HG02610 (cell line): Measurements from ENCODE around the gene AFMID.
"Not testable (repeated sequence)": the region's sequence is repeated elsewhere in the genome, so short reads cannot be mapped to it uniquely, and the experiment has no call there.

ENCODE experiments used
- ATAC-seq: cut with Tn5 transposase; IDR thresholded peaks from one replicate; pipeline ENCODE4 v1.9.1; 2021; ENCODE audit warnings: mild to moderate bottlenecking, moderate library complexity; ENCODE audit not compliant: unreplicated experiment

The AFMID gene

DNA sequence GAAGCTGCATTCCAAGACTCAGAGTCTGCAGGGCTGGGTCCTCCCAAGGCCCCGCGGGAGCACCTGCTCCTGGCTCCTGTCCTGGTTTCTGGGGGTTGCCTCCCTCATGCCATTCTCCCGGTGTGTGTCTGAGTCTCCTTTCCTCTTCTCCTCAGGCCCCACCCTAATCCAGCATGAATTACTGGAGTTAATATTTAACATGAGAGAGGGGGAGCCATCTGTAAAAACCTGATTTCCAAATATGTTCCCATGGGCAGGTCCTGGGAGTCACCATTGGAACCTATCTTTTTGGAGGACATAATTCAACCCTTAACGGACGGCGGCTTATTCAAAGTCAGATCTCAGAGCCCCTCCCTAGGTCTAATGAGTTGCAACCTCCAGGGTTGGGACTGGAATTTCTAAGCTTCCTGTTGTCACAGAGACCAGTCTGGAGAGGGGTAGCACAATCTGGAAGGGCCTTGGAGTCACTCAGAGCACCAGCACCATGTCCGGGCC lies 35.6 kb upstream of the AFMID start:
- no peak for ATAC-seq

- ATAC-seq: peak; percentile 52
These were observed 32.0 kb upstream of the AFMID start for GRCh38 chr17:78154903-78155811.

DNA sequence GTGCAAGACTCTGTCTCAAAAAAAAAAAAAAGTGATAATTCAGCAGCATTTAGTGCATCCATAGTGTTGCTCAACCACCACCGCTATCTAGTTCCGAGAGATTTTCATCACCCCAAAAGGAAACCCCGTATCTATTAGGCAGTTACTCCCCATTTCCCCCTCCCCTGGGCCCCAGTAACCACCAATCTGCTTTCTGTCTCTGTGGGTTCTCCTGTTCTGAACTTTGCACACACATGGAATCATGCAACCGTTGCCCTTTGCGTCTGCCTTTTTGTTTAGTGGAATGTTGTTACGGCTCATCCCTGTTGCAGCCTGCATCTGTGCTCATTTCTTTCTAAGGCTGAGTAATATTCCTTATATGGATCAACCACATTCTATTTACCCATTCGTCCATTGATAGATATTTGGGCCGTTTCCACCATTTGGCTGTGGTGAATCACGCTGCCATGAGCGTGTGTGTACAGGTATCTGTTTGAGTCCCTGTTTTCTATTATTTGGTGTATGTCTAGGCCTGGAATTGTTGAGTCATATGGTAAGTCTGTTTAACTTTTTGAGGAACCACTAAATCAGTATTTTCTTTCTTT lies 27.5 kb upstream of the AFMID start:
- ATAC-seq: peak; percentile 58

- no peak for ATAC-seq
These were observed 23.0 kb upstream of the AFMID start for GRCh38 chr17:78163881-78164747.

DNA sequence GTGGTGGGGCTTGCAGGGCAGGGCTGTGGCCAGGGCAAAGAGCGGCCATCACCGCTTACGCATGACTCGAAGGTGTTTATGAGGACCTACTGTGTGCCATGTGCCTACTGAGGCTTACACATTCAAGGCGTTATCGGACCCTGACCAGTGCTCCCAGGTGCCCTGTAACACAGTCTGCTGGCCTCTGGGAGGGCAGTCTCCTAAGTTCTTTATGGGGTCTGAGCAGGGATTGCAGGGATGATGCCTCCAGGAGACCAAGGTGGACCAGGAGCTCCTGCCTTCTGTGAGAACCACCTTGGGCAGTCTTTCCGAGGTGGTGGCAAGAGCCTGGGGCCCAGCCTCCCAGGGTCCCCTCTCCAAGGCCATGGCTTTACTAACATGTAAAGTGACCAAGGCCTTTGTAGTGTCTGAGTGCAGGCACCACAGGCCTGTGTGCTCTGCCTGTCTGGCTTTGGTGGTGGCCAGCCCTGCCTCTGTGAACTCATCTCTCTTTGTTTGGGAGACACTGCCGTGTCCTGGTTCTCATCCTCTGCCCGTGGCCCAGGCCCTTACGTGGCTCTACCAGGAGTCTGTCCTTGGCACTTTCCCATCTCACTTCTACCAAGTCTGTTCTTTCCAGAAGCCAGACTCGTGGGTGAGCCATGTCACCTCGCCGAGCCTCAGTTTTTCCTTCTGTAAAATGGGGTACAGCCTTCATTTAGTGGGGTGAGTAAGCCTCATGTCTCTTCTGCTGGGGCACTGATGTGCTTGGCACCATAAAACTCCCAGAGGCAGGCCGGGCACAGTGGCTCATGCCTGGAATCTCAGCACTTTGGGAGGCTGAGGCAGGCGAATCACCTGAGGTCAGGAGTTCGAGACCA lies 22.2 kb upstream of the AFMID start:
- ATAC-seq: no peak

DNA sequence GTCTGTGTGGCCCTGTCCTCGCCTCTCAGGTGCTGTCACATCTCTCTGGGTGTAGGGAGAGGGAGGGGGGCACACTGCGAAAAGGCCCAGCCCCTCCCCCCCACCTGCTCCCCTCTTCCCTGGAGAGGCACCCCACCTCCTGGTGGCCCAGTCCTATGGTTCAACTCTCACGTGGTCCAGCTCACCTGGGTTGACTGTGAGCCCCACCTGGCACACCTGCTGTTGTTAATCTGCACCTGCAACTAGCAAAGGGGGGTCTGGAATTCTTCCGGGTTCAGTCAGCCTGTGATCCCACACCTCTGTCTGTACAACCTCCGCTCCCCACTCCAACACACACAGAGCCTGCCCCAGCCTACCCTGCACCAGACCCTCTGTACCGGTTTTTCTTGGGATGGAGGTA lies 20.7 kb upstream of the AFMID start:
- no peak for ATAC-seq

DNA sequence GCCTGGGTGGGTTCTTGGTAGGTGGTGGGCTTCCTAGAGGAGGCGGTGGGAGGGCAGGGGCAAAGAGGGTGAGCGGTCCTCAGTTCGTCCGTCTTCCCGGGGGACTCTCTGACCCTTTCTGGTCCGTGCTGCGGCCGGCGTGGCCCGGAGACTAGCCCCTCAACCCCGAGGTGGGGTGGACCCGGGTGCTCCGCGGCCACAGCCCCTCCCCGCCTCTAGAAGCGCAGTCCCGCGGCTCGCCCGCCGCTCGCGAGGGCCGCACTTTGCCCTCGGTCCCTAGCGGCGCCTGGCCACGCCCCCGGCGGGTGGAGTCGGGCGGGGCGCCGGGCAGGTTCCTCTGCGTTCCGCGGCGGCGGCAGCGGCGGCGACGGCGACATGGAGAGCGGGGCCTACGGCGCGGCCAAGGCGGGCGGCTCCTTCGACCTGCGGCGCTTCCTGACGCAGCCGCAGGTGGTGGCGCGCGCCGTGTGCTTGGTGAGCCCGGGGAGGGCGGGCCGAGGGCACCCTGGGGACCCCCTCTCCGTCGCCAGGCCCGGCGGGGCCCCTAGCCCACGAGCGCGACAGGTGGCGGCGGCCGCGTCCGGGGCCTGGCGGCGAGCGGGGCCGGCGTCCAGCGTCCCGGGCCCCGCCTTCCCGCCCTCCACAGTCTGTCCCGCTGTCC lies 18.8 kb upstream of the AFMID start, which contains the start of gene SYNGR2:
SYNGR2 (plus strand) TSS at position 340 of the 661 bp plus-strand sequence; CDS start at position 376, 36 bp downstream.
- ATAC-seq: peak; percentile 57

- ATAC-seq: peak; percentile 35
These were observed 18.0 kb upstream of the AFMID start for GRCh38 chr17:78168903-78169793.

- no peak for ATAC-seq
These were observed 16.2 kb upstream of the AFMID start for GRCh38 chr17:78170692-78171590.

DNA sequence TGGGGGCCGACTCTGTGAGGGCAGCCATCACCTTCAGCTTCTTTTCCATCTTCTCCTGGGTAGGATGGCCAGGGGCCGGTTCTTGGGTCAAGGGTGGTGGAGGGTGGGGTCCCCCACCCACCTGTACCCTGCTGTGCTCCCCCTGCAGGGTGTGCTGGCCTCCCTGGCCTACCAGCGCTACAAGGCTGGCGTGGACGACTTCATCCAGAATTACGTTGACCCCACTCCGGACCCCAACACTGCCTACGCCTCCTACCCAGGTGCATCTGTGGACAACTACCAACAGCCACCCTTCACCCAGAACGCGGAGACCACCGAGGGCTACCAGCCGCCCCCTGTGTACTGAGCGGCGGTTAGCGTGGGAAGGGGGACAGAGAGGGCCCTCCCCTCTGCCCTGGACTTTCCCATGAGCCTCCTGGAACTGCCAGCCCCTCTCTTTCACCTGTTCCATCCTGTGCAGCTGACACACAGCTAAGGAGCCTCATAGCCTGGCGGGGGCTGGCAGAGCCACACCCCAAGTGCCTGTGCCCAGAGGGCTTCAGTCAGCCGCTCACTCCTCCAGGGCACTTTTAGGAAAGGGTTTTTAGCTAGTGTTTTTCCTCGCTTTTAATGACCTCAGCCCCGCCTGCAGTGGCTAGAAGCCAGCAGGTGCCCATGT lies 15.4 kb upstream of the AFMID start:
- ATAC-seq: not testable (repeated sequence)

GRCh38 chr17:78172249-78173051 lies 14.7 kb upstream of the AFMID start:
- ATAC-seq: no peak

DNA sequence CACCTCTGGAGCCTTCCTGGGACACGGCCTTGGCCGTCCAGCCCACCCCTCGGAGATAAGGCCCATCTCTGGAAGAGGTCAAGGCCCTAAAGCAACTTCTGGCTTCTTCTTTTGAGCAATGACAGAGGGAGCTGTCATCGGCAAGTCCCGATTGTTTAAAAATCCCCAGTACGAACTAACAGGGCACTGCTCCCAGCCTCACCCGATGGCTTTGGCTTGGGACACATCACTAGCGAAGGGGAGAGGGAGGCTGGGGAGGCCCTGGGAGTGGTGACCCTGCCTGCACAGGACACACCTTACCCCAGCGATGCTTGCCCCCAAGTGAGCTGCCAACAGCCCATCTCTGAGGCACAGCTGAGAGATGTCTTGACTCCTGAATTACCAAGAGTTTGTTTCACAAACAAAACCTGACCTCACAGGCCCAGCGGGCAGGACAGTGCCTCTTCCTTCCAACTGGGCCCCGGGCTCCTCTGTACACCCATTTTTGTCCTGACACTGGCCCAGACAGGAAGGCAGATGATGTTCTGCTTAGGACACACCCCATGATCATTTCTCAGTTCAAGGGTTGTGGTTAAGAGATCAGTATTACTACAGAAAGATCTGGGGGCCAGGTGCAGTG lies 14.0 kb upstream of the AFMID start:
- no peak for ATAC-seq

GRCh38 chr17:78174346-78174869 lies 12.8 kb upstream of the AFMID start:
- no peak for ATAC-seq

- ATAC-seq: no peak
These were observed 12.1 kb upstream of the AFMID start for GRCh38 chr17:78174870-78175642.

DNA sequence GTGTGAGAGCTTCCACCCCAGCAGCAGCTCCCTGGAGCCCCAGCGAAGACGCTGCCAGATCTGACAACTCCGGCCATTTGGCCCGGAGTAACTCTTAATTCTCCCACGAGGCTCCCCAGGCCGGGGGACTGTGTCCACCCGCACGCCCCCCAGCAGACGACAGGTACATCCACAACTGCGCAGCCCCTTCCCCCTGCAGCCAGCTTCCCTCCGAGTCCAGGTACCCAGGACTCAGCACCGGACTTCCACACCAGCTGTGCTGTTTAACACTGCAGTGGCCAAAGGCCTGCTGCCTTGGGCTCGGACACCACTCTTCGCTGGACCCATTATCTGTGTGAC lies 11.6 kb upstream of the AFMID start:
- ATAC-seq: no peak
